Activated T-helper 1 cell treated with anti-CD3 and anti-CD28 coated beads, Interleukin-12 subunit alpha, Interleukin-12 subunit beta, Interleukin-2, Interleukin-4 antibody, amounts not matched to agents 30 ng/mL and 10 ng/mL and 1 ng/mL, durations not matched to agents 14 hours and 24 hours and 36 hours (primary cell): ENCODE measurements around the gene PHACTR1. TPM values are rescaled to one million over a fixed set of nuclear protein-coding genes. Genes with fewer than 3 reads are reported as not detected.

Source experiments
- DNase-seq: peaks from one replicate; pipeline ENCODE4 v3.0.0; 2021; ENCODE audit warnings: low spot score
- H3K27ac Mint-ChIP-seq: one replicate; pipeline ENCODE4 v1.8.0; 2021; ENCODE audit warnings: mild to moderate bottlenecking, mixed read lengths
- H3K27me3 Mint-ChIP-seq: one replicate; pipeline ENCODE4 v1.8.0; 2022; ENCODE audit warnings: mild to moderate bottlenecking, moderate library complexity, mixed read lengths; ENCODE audit not compliant: insufficient read depth
- H3K36me3 Mint-ChIP-seq: one replicate; pipeline ENCODE4 v1.8.0; 2021; ENCODE audit warnings: low read depth, mixed read lengths
- H3K4me1 Mint-ChIP-seq: one replicate; pipeline ENCODE4 v1.8.0; 2021; ENCODE audit warnings: low read depth, mixed read lengths
- H3K4me3 Mint-ChIP-seq: one replicate; pipeline ENCODE4 v1.8.0; 2021; ENCODE audit warnings: mild to moderate bottlenecking, moderate library complexity, mixed read lengths
- H3K9me3 Mint-ChIP-seq: one replicate; pipeline ENCODE4 v1.8.0; 2021; ENCODE audit warnings: mixed read lengths
- intact Hi-C: fragments of 100-400 bp; cut with micrococcal nuclease; formaldehyde crosslinking; loops from one replicate; pipeline ENCODE4 v1.15.1; 2024
- total RNA-seq: library from RNA; stranded (reverse); gene quantifications from 2 replicates; pipeline ENCODE4 v1.2.3, GENCODE V29; 2022

Gene PHACTR1
- total RNA-seq, 1 donor from 2014 or later = 0.44 TPM

GRCh38 chr6:12848964-12849808, 132.6 kb downstream of the PHACTR1 start:
- Mint-ChIP-seq H3K27me3 (peaks cover 2% of the 10 kb centered on the region), H3K36me3 (no peaks in the 10 kb centered on the region), H3K4me3 (no peak overlapping the region), H3K27ac (no peak overlapping the region), H3K9me3 (no peaks in the 10 kb centered on the region), H3K4me1 (no peaks in the 10 kb centered on the region)
- intact Hi-C loops = no loop called here
- no peak for DNase-seq

GRCh38 chr6:12849809-12850198, 133.2 kb downstream of the PHACTR1 start:
- intact Hi-C loops = no loop called here
- H3K4me1 Mint-ChIP-seq = no peaks in the 10 kb centered on the region
- H3K27ac Mint-ChIP-seq = no peak overlapping the region
- H3K9me3 Mint-ChIP-seq = no peaks in the 10 kb centered on the region
- no peak for DNase-seq
- H3K27me3 Mint-ChIP-seq = peaks cover 2% of the 10 kb centered on the region
- no peaks in the 10 kb centered on the region for H3K36me3 Mint-ChIP-seq
- H3K4me3 Mint-ChIP-seq = no peak overlapping the region

GRCh38 chr6:12851123-12851695, 134.6 kb downstream of the PHACTR1 start:
- intact Hi-C loops = no loop called here
- Mint-ChIP-seq H3K4me3 (no peak overlapping the region), H3K27me3 (peaks cover 2% of the 10 kb centered on the region)

DNA sequence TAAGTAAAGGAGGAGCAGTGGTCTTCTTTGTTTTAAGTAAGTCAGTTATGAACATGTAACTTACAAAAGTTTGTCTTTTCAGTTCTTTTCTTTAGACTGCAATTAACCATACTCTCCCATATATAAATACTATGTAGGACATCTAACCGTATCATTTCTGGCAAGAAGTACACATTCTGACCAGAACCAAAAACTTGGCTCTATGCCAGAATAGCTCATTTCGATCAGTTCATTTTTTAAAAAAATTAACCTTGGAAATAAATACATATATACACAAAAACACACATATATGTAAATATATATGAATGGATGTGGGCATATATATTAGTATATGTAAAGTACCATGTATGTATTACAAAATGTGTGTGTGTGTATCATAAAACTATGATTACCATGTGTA, 145.0 kb downstream of the PHACTR1 start:
- no peak overlapping the region for H3K27ac Mint-ChIP-seq
- no peak for DNase-seq
- no peak overlapping the region for H3K4me3 Mint-ChIP-seq
- intact Hi-C loops = no loop called here
- H3K36me3 Mint-ChIP-seq = no peaks in the 10 kb centered on the region
- H3K4me1 Mint-ChIP-seq = no peaks in the 10 kb centered on the region
- peaks cover 2% of the 10 kb centered on the region for H3K27me3 Mint-ChIP-seq
- no peaks in the 10 kb centered on the region for H3K9me3 Mint-ChIP-seq

More at GRCh38 chr6:12851123-12851695, 134.6 kb downstream of the PHACTR1 start:
- no peak for DNase-seq
- no peak overlapping the region for H3K27ac Mint-ChIP-seq
- no peaks in the 10 kb centered on the region for H3K36me3 Mint-ChIP-seq
- no peaks in the 10 kb centered on the region for H3K9me3 Mint-ChIP-seq
- no peaks in the 10 kb centered on the region for H3K4me1 Mint-ChIP-seq

GRCh38 chr6:12865117-12865516, 148.6 kb downstream of the PHACTR1 start:
- Mint-ChIP-seq H3K4me1 (no peaks in the 10 kb centered on the region), H3K27me3 (no peaks in the 10 kb centered on the region), H3K36me3 (no peaks in the 10 kb centered on the region), H3K4me3 (no peak overlapping the region), H3K9me3 (no peaks in the 10 kb centered on the region), H3K27ac (no peak overlapping the region)
- DNase-seq = no peak
- intact Hi-C loops = no loop called here

- Mint-ChIP-seq H3K9me3 (no peaks in the 10 kb centered on the region), H3K36me3 (no peaks in the 10 kb centered on the region), H3K4me1 (no peaks in the 10 kb centered on the region), H3K27ac (no peak overlapping the region), H3K27me3 (no peaks in the 10 kb centered on the region), H3K4me3 (no peak overlapping the region)
- no peak for DNase-seq
- intact Hi-C loops = no loop called here
Measured at GRCh38 chr6:12865671-12866181, 149.2 kb downstream of the PHACTR1 start.

DNA sequence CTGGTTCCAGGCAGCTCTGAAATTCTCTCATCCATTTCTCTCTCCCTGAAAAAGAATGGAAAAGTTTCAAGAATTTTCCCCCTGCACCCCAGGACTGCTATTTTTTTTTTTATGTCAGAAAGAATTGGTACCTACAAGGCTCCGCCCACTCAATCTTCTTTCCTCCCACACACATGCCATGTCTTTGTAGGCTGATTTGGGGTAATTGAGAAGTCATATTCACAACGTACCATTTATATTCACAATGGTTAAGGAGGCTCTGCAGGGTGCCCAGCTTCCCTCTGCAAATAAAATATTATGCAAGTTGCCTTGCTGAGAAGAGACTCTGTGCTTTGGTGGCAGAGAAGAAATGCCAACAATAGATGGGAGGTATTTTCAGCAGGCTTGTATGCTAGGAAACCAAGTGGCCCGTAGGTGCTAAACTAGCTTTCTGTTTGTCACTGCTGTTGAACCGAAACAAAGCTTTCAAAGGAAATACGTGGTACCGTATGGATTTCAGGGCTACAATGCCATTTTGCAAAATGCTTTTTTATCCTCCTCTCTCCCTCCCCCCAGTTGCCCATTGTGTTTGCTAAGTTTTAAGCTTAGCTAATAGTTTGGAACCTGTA, 150.0 kb downstream of the PHACTR1 start:
- Mint-ChIP-seq H3K27ac (no peak overlapping the region), H3K27me3 (no peaks in the 10 kb centered on the region), H3K4me1 (no peaks in the 10 kb centered on the region), H3K4me3 (no peak overlapping the region), H3K36me3 (no peaks in the 10 kb centered on the region), H3K9me3 (no peaks in the 10 kb centered on the region)
- no peak for DNase-seq
- intact Hi-C loops = no loop called here

DNA sequence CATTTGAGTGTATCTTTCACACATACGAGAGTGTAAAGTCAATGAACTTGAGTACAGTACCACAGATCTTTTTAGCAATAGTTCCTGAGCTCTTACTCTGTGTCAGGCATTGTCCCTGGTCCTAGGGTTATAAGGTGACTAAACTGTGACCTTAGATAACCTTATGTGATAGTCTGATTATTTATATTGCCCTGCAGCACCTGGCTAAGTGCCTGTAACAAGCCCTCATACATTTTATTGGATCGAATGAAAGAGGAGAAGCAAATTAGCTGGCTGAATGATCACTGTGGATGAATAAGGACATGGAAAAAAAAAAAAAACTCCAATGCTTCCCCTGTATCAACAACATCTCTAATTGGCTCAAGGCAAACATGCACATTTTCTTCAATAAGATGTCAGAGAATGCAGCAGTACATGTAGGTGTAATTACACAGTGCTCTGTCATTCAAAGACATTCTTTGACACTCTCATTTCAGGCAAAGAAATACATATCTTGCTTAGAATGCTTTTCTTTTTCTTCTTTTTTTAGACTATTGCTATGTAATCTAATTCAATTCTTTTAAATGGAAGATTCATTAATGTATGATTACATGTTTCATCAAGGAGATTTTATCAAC, 153.4 kb downstream of the PHACTR1 start:
- H3K4me1 Mint-ChIP-seq = no peaks in the 10 kb centered on the region
- no peaks in the 10 kb centered on the region for H3K36me3 Mint-ChIP-seq
- H3K9me3 Mint-ChIP-seq = no peaks in the 10 kb centered on the region
- no peak overlapping the region for H3K27ac Mint-ChIP-seq
- no peak for DNase-seq
- peaks cover 2% of the 10 kb centered on the region for H3K27me3 Mint-ChIP-seq
- no peak overlapping the region for H3K4me3 Mint-ChIP-seq
- intact Hi-C loops = no loop called here

DNA sequence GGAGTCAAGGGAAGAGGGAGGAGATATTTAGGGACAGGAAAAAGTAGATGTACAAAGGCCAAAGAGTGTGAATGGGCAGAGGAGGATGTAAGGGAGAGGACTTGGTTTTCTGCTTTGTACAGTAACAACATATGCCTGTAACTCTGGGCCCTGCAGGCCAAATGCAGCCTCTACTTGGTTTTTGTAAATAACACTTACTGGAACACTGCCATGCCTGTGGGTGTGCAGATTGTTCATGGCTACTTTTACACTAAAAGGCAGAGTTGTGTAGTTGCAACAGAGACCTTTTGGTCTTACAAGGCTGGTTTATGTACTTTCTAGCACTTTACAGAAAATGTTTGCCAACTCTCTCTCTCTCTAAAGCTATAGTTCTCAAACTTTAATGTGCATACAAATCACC, 157.1 kb downstream of the PHACTR1 start:
- H3K36me3 Mint-ChIP-seq = no peaks in the 10 kb centered on the region
- no peak overlapping the region for H3K4me3 Mint-ChIP-seq
- DNase-seq = no peak
- no peaks in the 10 kb centered on the region for H3K9me3 Mint-ChIP-seq
- H3K4me1 Mint-ChIP-seq = no peaks in the 10 kb centered on the region
- H3K27ac Mint-ChIP-seq = no peak overlapping the region
- intact Hi-C loops = no loop called here
- H3K27me3 Mint-ChIP-seq = peaks cover 2% of the 10 kb centered on the region

- Mint-ChIP-seq H3K36me3 (no peaks in the 10 kb centered on the region), H3K27ac (no peak overlapping the region)
- intact Hi-C loops = no loop called here
Measured at GRCh38 chr6:12875051-12875450, 158.5 kb downstream of the PHACTR1 start.

GRCh38 chr6:12878741-12879140, 162.2 kb downstream of the PHACTR1 start:
- no peak overlapping the region for H3K27ac Mint-ChIP-seq
- H3K27me3 Mint-ChIP-seq = peaks cover 5% of the 10 kb centered on the region
- H3K4me3 Mint-ChIP-seq = no peak overlapping the region
- H3K36me3 Mint-ChIP-seq = no peaks in the 10 kb centered on the region
- intact Hi-C loops = no loop called here
- no peaks in the 10 kb centered on the region for H3K4me1 Mint-ChIP-seq
- no peak for DNase-seq
- no peaks in the 10 kb centered on the region for H3K9me3 Mint-ChIP-seq

More at GRCh38 chr6:12875051-12875450, 158.5 kb downstream of the PHACTR1 start:
- DNase-seq = no peak
- H3K27me3 Mint-ChIP-seq = peaks cover 2% of the 10 kb centered on the region
- no peaks in the 10 kb centered on the region for H3K9me3 Mint-ChIP-seq
- no peak overlapping the region for H3K4me3 Mint-ChIP-seq
- no peaks in the 10 kb centered on the region for H3K4me1 Mint-ChIP-seq

DNA sequence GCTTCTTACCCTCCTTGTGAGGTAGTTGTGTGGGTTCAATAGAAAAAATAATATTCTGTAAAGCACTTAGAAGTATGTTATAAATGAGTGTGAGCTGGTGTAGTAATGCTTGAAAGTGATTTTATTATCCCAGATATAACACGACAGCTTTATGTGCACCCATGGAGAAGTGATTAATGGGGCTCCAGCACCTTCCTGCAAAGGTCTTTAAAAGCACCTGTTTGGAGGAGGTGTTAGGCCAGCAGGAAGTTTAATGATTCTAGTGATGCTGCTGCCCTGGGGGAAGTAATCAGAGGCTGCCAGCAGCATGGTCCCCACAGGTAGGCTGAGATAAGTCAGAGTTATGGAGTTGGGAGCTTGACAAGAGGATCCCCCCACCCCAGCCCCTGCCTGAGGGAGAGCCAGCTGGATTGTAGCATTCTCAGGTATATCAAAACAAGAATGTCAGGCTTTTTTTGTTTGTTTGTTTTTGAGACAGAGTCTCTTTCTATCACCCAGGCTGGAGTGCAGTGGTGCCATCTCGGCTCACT, 166.3 kb downstream of the PHACTR1 start:
- no peak for DNase-seq
- Mint-ChIP-seq H3K36me3 (no peaks in the 10 kb centered on the region), H3K4me1 (no peaks in the 10 kb centered on the region), H3K9me3 (no peaks in the 10 kb centered on the region), H3K27ac (no peak overlapping the region), H3K27me3 (peaks cover 6% of the 10 kb centered on the region), H3K4me3 (no peak overlapping the region)
- intact Hi-C loops = no loop called here
